Measurements from ENCODE around the gene STK38L.

DNA sequence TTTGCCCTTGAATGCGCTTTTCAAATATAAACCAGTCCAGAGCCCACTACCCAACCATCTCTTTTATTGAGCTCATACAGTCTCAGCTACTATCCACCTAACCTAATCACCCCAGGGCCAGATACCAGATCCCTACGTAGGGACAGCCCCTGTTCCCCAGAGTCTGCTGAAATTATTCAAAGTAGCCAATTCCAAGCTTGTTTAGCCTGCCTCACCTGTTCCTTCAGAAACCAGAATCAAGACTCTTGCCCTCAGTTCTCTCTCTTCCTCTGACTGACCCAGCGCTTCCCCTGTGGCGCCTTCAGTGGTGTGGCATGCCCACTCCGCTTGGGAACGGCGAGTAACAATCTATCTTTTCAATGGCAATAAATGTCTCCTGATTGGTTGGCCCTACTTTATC, 107.4 kb downstream of the STK38L start:
- no peak for TF ChIP-seq ZBTB7A (IDR thresholded peaks at IDR 0.05; ENCODE audit: borderline replicate concordance, control insufficient read depth, low read depth, low read length)
- TF ChIP-seq KDM1A (IDR thresholded peaks at IDR 0.05), result no peak

Measured in K562 (cell line).